ENCODE results near the gene LIN7A. TPM values are rescaled to one million over a fixed set of nuclear protein-coding genes. Genes with fewer than 3 reads are reported as not detected.

Gene LIN7A
- total and polyA plus RNA-seq, 9 donors = 2.6 to 13.1 (median 6.6) TPM

- DNase-seq = no peak
- TF ChIP-seq CTCF (IDR thresholded peaks at IDR 0.05) = no peak
- TF ChIP-seq POLR2A (IDR thresholded peaks at IDR 0.05) = no peak
- TF ChIP-seq EP300 (IDR thresholded peaks at IDR 0.05) = no peak
- no peaks in the 10 kb centered on the region for H3K27me3 ChIP-seq
- H3K27ac ChIP-seq = no peak overlapping the region
- no peaks in the 10 kb centered on the region for H3K9me3 ChIP-seq
- H3K36me3 ChIP-seq = no peaks in the 10 kb centered on the region
- no peaks in the 10 kb centered on the region for H3K4me1 ChIP-seq (ENCODE audit: insufficient read depth)
- intact Hi-C loops (cut with DNase I) = no loop called here
- H3K4me3 ChIP-seq = no peak overlapping the region
These were observed 65.7 kb downstream of the LIN7A start for GRCh38 chr12:80872053-80872452.

GRCh38 chr12:80869264-80869663 is 68.5 kb downstream of the LIN7A start:
- Histone ChIP-seq H3K4me1 (ENCODE audit: insufficient read depth) (no peaks in the 10 kb centered on the region), H3K27ac (no peak overlapping the region), H3K36me3 (no peaks in the 10 kb centered on the region), H3K27me3 (no peaks in the 10 kb centered on the region), H3K4me3 (no peak overlapping the region), H3K9me3 (no peaks in the 10 kb centered on the region)
- TF ChIP-seq POLR2A (IDR thresholded peaks at IDR 0.05) = no peak
- no peak for TF ChIP-seq EP300 (IDR thresholded peaks at IDR 0.05)
- no peak for TF ChIP-seq CTCF (IDR thresholded peaks at IDR 0.05)
- DNase-seq = no peak
- intact Hi-C loops (cut with DNase I) = no loop called here
- WGBS, 3 donors = 79 to 98% (median 88%) methylated on average over 2 of the region's 2 CpGs

GRCh38 chr12:80868576-80868975 is 69.2 kb downstream of the LIN7A start:
- 93 to 97% (median 95%) methylated on average over 1 of the region's 1 CpG for WGBS, 3 donors
- intact Hi-C loops (cut with DNase I) = no loop called here
- Histone ChIP-seq H3K9me3 (no peaks in the 10 kb centered on the region), H3K4me1 (ENCODE audit: insufficient read depth) (no peaks in the 10 kb centered on the region), H3K4me3 (no peak overlapping the region), H3K27me3 (no peaks in the 10 kb centered on the region), H3K36me3 (no peaks in the 10 kb centered on the region), H3K27ac (no peak overlapping the region)
- no peak for TF ChIP-seq POLR2A (IDR thresholded peaks at IDR 0.05)
- TF ChIP-seq EP300 (IDR thresholded peaks at IDR 0.05) = no peak
- no peak for TF ChIP-seq CTCF (IDR thresholded peaks at IDR 0.05)
- no peak for DNase-seq

- H3K27me3 ChIP-seq = no peaks in the 10 kb centered on the region
- WGBS, 3 donors = 63 to 66% (median 63%) methylated on average over 3 of the region's 3 CpGs
- DNase-seq = no peak
- no peak overlapping the region for H3K27ac ChIP-seq
- intact Hi-C loops (cut with DNase I) = no loop called here
- H3K4me1 ChIP-seq (ENCODE audit: insufficient read depth) = no peaks in the 10 kb centered on the region
- H3K36me3 ChIP-seq = no peaks in the 10 kb centered on the region
- H3K9me3 ChIP-seq = no peaks in the 10 kb centered on the region
- no peak overlapping the region for H3K4me3 ChIP-seq
- TF ChIP-seq CTCF (IDR thresholded peaks at IDR 0.05) = no peak
- no peak for TF ChIP-seq EP300 (IDR thresholded peaks at IDR 0.05)
- TF ChIP-seq POLR2A (IDR thresholded peaks at IDR 0.05) = no peak
These were observed 69.8 kb downstream of the LIN7A start for GRCh38 chr12:80867941-80868340.
